Gastrocnemius medialis (tissue), 4 donors: ENCODE measurements around the gene C9orf152. TPM values are rescaled to one million over a fixed set of nuclear protein-coding genes. Genes with fewer than 3 reads are reported as not detected.

Source experiments
- ATAC-seq, 2 donors: fragments of 150-250 bp; one replicate each; pipeline ENCODE4 v1.9.1; 2016
- DNase-seq, 2 donors: peaks; one replicate each; pipeline ENCODE4 v3.0.0-alpha.2; 2019
- H3K27ac ChIP-seq, 4 donors: fragments of 200-600 bp; sonication (generic); 1 replicate in 1 of 4; 2 replicates in 3 of 4; pipeline ENCODE4 v1.5.1; 2016 to 2018; ENCODE audit warnings: mild to moderate bottlenecking in 2 of 4, moderate library complexity in 1 of 4
- H3K27me3 ChIP-seq, 3 donors: fragments of 200-600 bp; sonication (generic) in 2 of 3; 1 replicate in 1 of 3; 2 replicates in 2 of 3; pipeline versions ENCODE4 v1.5.1 to v1.6.0; 2016 to 2019; ENCODE audit warnings: mild to moderate bottlenecking in 1 of 3, moderate library complexity in 1 of 3
- H3K36me3 ChIP-seq, 2 donors: fragments of 200-600 bp; sonication (generic) in 1 of 2; one replicate each; pipeline ENCODE4 v1.5.1; 2017 to 2018
- H3K4me1 ChIP-seq, 2 donors: fragments of 200-600 bp; sonication (generic) in 1 of 2; one replicate each; pipeline ENCODE4 v1.5.1; 2016 to 2017; ENCODE audit warnings: mild to moderate bottlenecking in 2 of 2
- H3K4me3 ChIP-seq, 4 donors: fragments of 200-600 bp; sonication (generic) in 3 of 4; 1 replicate in 1 of 4; 2 replicates in 3 of 4; pipeline ENCODE4 v1.5.1; 2016 to 2019; ENCODE audit warnings: mild to moderate bottlenecking in 2 of 4
- H3K9me3 ChIP-seq, 3 donors: fragments of 200-600 bp; sonication (generic) in 2 of 3; 1 replicate in 1 of 3; 2 replicates in 2 of 3; pipeline ENCODE4 v1.5.1; 2016 to 2019
- CTCF ChIP-seq, 5 experiments: fragments of 450-650 bp in 3 of 5; fragments of 200-600 bp in 2 of 5; sonication (generic) in 2 of 5; IDR thresholded peaks in 4 of 5; conservative IDR thresholded peaks in 1 of 5; 1 replicate in 4 of 5; 2 replicates in 1 of 5; pipeline ENCODE4 v1.5.1; 2016 to 2019; ENCODE audit warnings: antibody characterized with exemption in 5 of 5, mild to moderate bottlenecking in 3 of 5, moderate library complexity in 3 of 5
- POLR2A ChIP-seq, 2 donors: fragments of 450-650 bp; IDR thresholded peaks; one replicate each; pipeline ENCODE4 v1.6.1; 2017; ENCODE audit warnings: antibody characterized with exemption in 2 of 2, mild to moderate bottlenecking in 2 of 2, moderate library complexity in 2 of 2
- in situ Hi-C, 4 donors: fragments of 200-750 bp; cut with MboI; loops; one replicate each; pipeline versions ENCODE4 v1.15.0 to v1.8.0; 2017; ENCODE audit warnings: low sequenced_read_pairs in 4 of 4
- intact Hi-C: fragments of 100-400 bp; cut with DNase I; formaldehyde crosslinking; loops from one replicate; pipeline ENCODE4 v1.15.1; 2023; ENCODE audit warnings: low total_unique reads
- total RNA-seq, 4 donors: library from RNA; depleted of rRNA; stranded (reverse); fragments of >200 nt; gene quantifications; one replicate each; pipeline versions ENCODE4 v1.1.0 to v1.2.3, GENCODE V29; 2016

The C9orf152 gene
- total RNA-seq, 4 donors from 2014 or later: not detected

DNA sequence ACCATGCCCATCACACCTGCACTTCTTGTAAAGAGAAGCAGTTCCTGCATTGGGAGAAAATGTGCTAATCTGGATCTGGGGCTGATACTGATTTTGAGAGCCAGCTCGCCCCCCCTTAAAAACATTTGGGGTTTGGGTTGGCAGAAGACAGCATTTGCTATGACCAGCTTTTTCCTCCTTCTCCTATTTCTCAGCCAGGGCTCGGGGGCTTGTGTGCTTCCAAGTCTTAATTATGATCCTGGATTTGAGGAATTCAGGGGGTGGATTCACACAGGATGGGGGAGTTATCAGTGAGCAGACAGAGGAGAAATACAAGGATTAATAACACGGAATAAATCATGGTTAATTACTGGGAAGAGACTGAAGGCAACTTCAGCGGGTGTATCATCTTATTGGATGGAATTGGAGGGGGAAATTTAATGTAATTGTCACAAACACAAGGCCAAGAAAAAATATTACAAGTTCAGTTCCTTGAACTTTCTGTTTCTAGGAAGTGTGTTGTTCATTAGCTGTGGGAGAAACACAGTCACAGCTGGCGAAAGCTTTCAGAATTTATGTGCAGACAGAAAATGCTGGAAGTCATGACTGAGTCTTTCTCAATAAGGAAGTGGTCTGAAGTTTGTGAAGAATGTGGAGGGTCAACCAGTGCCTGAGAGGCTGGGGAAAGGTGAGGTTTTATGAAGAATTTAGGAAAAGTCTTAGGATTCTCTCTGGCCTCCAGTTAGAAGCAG lies 15.3 kb downstream of the C9orf152 start:
- no peaks in the 10 kb centered on the region for H3K4me1 ChIP-seq
- no peaks in the 10 kb centered on the region for H3K9me3 ChIP-seq
- no peaks in the 10 kb centered on the region for H3K36me3 ChIP-seq
- H3K27me3 ChIP-seq: no peaks in the 10 kb centered on the region
- no peak overlapping the region for H3K27ac ChIP-seq
- DNase-seq: no peak
- H3K4me3 ChIP-seq: no peak overlapping the region
- no peak for TF ChIP-seq CTCF (IDR thresholded peaks at IDR 0.05 in 4 of 5, conservative IDR thresholded peaks at IDR 0.05 in 1 of 5)
- TF ChIP-seq POLR2A (IDR thresholded peaks at IDR 0.05): no peak
- intact Hi-C loops (no loop called here), in situ Hi-C loops (loop anchor here in 1 of 4 donors (25.0 kb wide), 1 partner anchor 420 kb away; no protein-coding TSS in a partner anchor)
- no peak for ATAC-seq

GRCh38 chr9:110191615-110192014 lies 16.3 kb downstream of the C9orf152 start:
- Histone ChIP-seq H3K27me3 (no peaks in the 10 kb centered on the region), H3K4me1 (no peaks in the 10 kb centered on the region), H3K36me3 (no peaks in the 10 kb centered on the region), H3K4me3 (no peak overlapping the region), H3K27ac (no peak overlapping the region), H3K9me3 (no peaks in the 10 kb centered on the region)
- intact Hi-C loops: no loop called here
- TF ChIP-seq CTCF (IDR thresholded peaks at IDR 0.05 in 4 of 5, conservative IDR thresholded peaks at IDR 0.05 in 1 of 5): no peak
- no peak for TF ChIP-seq POLR2A (IDR thresholded peaks at IDR 0.05)
- no peak for ATAC-seq
- in situ Hi-C loops: loop anchor here in 1 of 4 donors (25.0 kb wide), 1 partner anchor 421 kb away; no protein-coding TSS in a partner anchor
- DNase-seq: no peak

DNA sequence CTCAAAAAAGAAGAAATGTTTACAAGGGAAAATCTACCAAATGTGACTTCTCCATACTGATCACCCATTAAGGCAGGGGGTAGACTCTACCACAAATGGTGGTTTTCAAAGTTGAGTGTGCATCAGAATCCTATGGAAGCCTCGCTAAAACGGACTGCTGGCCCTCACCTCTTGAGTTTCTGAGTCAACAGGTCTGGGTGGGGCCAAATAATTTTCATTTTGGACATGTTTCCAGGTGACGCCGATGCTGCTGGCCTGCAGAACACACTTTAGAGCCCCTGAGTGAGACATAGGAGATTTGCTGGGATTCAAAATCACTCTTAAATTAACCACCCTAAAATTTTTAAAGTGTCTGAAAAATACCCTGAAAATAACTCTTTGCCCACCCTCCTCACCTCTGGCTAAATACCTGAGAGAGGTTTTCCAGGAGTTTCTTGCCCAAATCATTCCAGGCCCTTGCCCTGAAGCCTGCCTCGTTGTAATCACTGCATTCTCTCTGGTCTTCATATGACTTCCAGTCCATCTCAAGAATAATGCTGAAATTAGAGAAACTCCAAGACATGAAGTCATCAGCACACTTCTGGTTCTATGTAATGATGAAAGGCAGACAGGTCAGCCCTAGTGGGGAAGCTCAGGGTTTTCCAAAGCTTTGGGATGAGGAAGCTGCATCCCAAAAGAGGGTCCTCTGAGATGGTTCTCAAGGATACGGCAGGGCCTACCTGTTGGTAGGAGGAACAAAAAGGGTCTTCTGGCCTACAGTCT lies 18.2 kb downstream of the C9orf152 start:
- Histone ChIP-seq H3K9me3 (no peaks in the 10 kb centered on the region), H3K27ac (no peak overlapping the region), H3K4me1 (no peaks in the 10 kb centered on the region), H3K4me3 (no peak overlapping the region), H3K27me3 (no peaks in the 10 kb centered on the region), H3K36me3 (no peaks in the 10 kb centered on the region)
- in situ Hi-C loops: loop anchor here in 3 of 4 donors (10.0 to 25.0 kb wide), 2 partner anchors 423 to 435 kb away; no protein-coding TSS in a partner anchor
- DNase-seq (no peak), ATAC-seq (no peak)
- TF ChIP-seq POLR2A (IDR thresholded peaks at IDR 0.05) (no peak), CTCF (IDR thresholded peaks at IDR 0.05 in 4 of 5, conservative IDR thresholded peaks at IDR 0.05 in 1 of 5) (no peak)
- intact Hi-C loops: no loop called here

DNA sequence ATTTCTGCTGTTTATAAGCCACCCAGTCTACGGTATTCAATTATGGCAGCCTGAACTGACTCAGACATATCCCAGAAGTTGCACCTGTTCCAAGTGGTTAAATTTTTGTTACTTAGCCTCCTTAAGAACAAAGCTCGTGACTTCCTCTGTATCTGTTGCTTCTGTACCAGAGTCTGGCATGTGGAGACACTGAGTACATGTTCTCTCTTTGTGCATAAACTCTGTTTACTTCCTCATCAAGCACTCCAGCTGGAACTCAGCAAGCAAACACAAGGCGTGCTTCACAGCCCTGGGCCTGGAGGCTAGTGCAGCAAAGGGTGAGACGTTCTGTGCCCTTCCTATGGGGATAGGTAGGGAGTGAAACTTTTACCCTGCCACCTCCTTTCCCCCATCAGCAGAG lies 19.0 kb downstream of the C9orf152 start:
- peak overlapping the region in 2 of 4 donors; percentile 5 to 24 for H3K27ac ChIP-seq
- intact Hi-C loops: no loop called here

More for the DNA sequence above, 19.0 kb downstream of the C9orf152 start:
- peak; percentile 19 to 27 for DNase-seq
- ATAC-seq: peak; percentile 56 to 60
- in situ Hi-C loops: loop anchor here in 3 of 4 donors (10.0 to 25.0 kb wide), 2 partner anchors 423 to 436 kb away; no protein-coding TSS in a partner anchor
- Histone ChIP-seq H3K4me3 (no peak overlapping the region), H3K27me3 (no peaks in the 10 kb centered on the region), H3K4me1 (no peaks in the 10 kb centered on the region), H3K36me3 (no peaks in the 10 kb centered on the region), H3K9me3 (no peaks in the 10 kb centered on the region)
- TF ChIP-seq POLR2A (IDR thresholded peaks at IDR 0.05) (no peak), CTCF (IDR thresholded peaks at IDR 0.05 in 4 of 5, conservative IDR thresholded peaks at IDR 0.05 in 1 of 5) (no peak)
